GM12878 (cell line): ENCODE measurements around the gene IL18R1.

Experiments
- CTCF ChIP-seq, 3 experiments: IDR thresholded peaks in 2 of 3; conservative IDR thresholded peaks in 1 of 3; 2 replicates each; pipeline ENCODE4 v1.5.1; 2011; ENCODE audit warnings: low read depth in 3 of 3, low read length in 3 of 3, mild to moderate bottlenecking in 3 of 3, control low read depth in 2 of 3, moderate library complexity in 2 of 3, inconsistent platforms in 1 of 3, mixed read lengths in 1 of 3; ENCODE audit not compliant: control insufficient read depth in 2 of 3, insufficient read depth in 1 of 3; ENCODE audit errors: extremely low read depth in 1 of 3
- HDAC2 ChIP-seq: fragments of 200-600 bp; sonication (generic); IDR thresholded peaks from 2 replicates; pipeline ENCODE4 v1.6.1; 2017
- NFYB ChIP-seq: IDR thresholded peaks from 2 replicates; pipeline ENCODE4 v1.6.1; 2011; ENCODE audit warnings: low read depth, mild to moderate bottlenecking, low read length, improper control_type of control experiment, moderate library complexity; ENCODE audit not compliant: insufficient read depth
- POLR2A ChIP-seq: IDR thresholded peaks from 2 replicates; pipeline ENCODE4 v1.6.1; 2011; ENCODE audit warnings: low read depth, mild to moderate bottlenecking, low read length
- RAD51 ChIP-seq: fragments of 450-650 bp; IDR thresholded peaks from 2 replicates; pipeline ENCODE4 v1.6.1; 2016; ENCODE audit warnings: moderate library complexity, mild to moderate bottlenecking, inconsistent platforms
- ZNF24 ChIP-seq: fragments of 450-650 bp; IDR thresholded peaks from 2 replicates; pipeline ENCODE4 v1.6.1; 2017; ENCODE audit warnings: antibody characterized with exemption, mild to moderate bottlenecking
- ZSCAN29 ChIP-seq: fragments of 450-650 bp; IDR thresholded peaks from 2 replicates; pipeline ENCODE4 v1.6.1; 2017; ENCODE audit warnings: mild to moderate bottlenecking, moderate library complexity

GRCh38 chr2:102337481-102338386 lies 17.9 kb upstream of the IL18R1 start:
- TF ChIP-seq CTCF (IDR thresholded peaks at IDR 0.05 in 2 of 3, conservative IDR thresholded peaks at IDR 0.05 in 1 of 3; ENCODE audit: control insufficient read depth in 2 of 3, extremely low read depth in 1 of 3, insufficient read depth in 1 of 3, low read depth in 3 of 3, low read length in 3 of 3) (no peak; a peak in 1 of 6 replicates), NFYB (no peak), ZSCAN29 (no peak), POLR2A (no peak), ZNF24 (no peak), HDAC2 (no peak), RAD51 (no peak)
